GM12801 (cell line): ENCODE measurements around the gene SLC19A1.

ENCODE experiments used
- CTCF ChIP-seq: IDR thresholded peaks from one replicate; pipeline ENCODE4 v1.5.1; 2011; ENCODE audit warnings: control low read depth; ENCODE audit not compliant: insufficient read length; ENCODE audit errors: extremely low read depth

SLC19A1 gene

GRCh38 chr21:45491623-45492022, 50.6 kb downstream of the SLC19A1 start:
- TF ChIP-seq CTCF: no peak

- TF ChIP-seq CTCF: no peak
Measured at GRCh38 chr21:45491056-45491455, 51.2 kb downstream of the SLC19A1 start.

- TF ChIP-seq CTCF: no peak
Measured at GRCh38 chr21:45490049-45490731, 52.0 kb downstream of the SLC19A1 start.

- TF ChIP-seq CTCF: no peak
Measured at GRCh38 chr21:45489722-45489982, 52.6 kb downstream of the SLC19A1 start.

- TF ChIP-seq CTCF: no peak
Measured at GRCh38 chr21:45488931-45489721, 53.1 kb downstream of the SLC19A1 start.

- no peak for TF ChIP-seq CTCF
Measured at GRCh38 chr21:45487891-45488600, 54.2 kb downstream of the SLC19A1 start.

- TF ChIP-seq CTCF: no peak
Measured at GRCh38 chr21:45487161-45487806, 55.0 kb downstream of the SLC19A1 start.
